Muscle layer of colon (tissue), 2 donors: Measurements from ENCODE around the gene LSM11.

Experiments
- H3K27ac ChIP-seq: one replicate; pipeline ENCODE4 v1.7.0; 2013; ENCODE audit warnings: low read depth, mild to moderate bottlenecking, low read length, moderate library complexity
- H3K27me3 ChIP-seq, 2 donors: one replicate each; pipeline ENCODE4 v1.7.0; 2013; ENCODE audit warnings: low read length in 2 of 2, mild to moderate bottlenecking in 2 of 2; ENCODE audit not compliant: insufficient read depth in 2 of 2, control insufficient read depth in 1 of 2
- H3K36me3 ChIP-seq: one replicate; pipeline ENCODE4 v1.7.0; 2013; ENCODE audit warnings: mild to moderate bottlenecking, low read length; ENCODE audit not compliant: insufficient read depth
- H3K4me1 ChIP-seq: one replicate; pipeline ENCODE4 v1.7.0; 2013; ENCODE audit warnings: mild to moderate bottlenecking, low read length; ENCODE audit not compliant: insufficient read depth
- H3K4me3 ChIP-seq, 2 donors: one replicate each; pipeline ENCODE4 v1.7.0; 2013; ENCODE audit warnings: low read length in 2 of 2, low read depth in 1 of 2, mild to moderate bottlenecking in 1 of 2, moderate library complexity in 1 of 2
- H3K9ac ChIP-seq: one replicate; pipeline ENCODE4 v1.7.0; 2013; ENCODE audit warnings: low read length
- H3K9me3 ChIP-seq: one replicate; pipeline ENCODE4 v1.7.0; 2013; ENCODE audit warnings: mild to moderate bottlenecking, low read length
- donor health status: abdominal sarcoma.
- donor health status: Adenocarcinoma of cecum.

Gene LSM11

DNA sequence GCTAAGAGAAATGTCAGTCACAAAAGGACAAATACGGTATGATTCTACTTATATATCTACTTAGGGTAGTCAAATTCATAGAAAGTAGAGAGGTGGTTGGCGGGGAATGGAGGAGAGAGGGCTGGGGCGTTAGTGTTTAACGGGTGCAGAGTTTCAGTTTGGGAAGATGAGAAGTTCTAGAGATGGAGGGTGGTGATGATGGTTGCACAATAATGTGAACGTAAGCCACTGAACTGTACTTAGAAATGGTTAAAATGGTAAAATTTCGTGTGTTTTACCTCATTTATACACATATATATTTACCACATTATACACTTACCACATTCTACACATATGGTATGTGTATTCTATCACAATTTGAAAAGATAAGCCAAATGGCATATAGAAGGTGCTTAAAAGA, 35.7 kb downstream of the LSM11 start:
- Histone ChIP-seq H3K36me3 (peaks cover 1% of the 10 kb centered on the region), H3K4me1 (no peaks in the 10 kb centered on the region), H3K9me3 (no peaks in the 10 kb centered on the region), H3K27me3 (no peaks in the 10 kb centered on the region), H3K4me3 (no peak overlapping the region), H3K27ac (no peak overlapping the region), H3K9ac (no peak overlapping the region)

- peaks cover 23% of the 10 kb centered on the region for H3K36me3 ChIP-seq
- H3K4me1 ChIP-seq: no peaks in the 10 kb centered on the region
- no peak overlapping the region for H3K4me3 ChIP-seq
- no peaks in the 10 kb centered on the region for H3K9me3 ChIP-seq
- H3K27ac ChIP-seq: no peak overlapping the region
- no peaks in the 10 kb centered on the region for H3K27me3 ChIP-seq
- no peak overlapping the region for H3K9ac ChIP-seq
These were observed 42.3 kb downstream of the LSM11 start for GRCh38 chr5:157785801-157786200.

DNA sequence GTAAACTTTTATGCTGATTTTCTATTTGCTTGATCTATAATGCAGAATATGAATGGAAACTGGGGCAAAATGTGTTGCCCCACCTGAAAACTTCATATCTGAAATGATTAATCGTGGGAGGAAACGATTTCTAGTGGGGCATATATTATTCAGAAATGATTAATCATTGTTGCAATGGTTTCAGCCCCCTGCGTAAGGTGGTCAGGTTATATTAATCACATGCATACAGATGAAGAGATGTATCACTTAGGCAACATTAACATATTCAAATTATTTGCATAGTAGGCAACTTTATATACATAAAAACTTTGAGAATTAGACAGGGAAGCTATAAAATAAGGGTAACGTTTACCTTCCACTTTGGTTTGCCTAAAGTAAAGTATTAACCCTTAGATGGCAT, 49.8 kb downstream of the LSM11 start:
- Histone ChIP-seq H3K9me3 (no peaks in the 10 kb centered on the region), H3K27me3 (no peaks in the 10 kb centered on the region), H3K27ac (no peak overlapping the region), H3K4me3 (no peak overlapping the region), H3K4me1 (no peaks in the 10 kb centered on the region), H3K36me3 (peaks cover 28% of the 10 kb centered on the region), H3K9ac (no peak overlapping the region)

GRCh38 chr5:157799578-157799977, 56.1 kb downstream of the LSM11 start:
- Histone ChIP-seq H3K27ac (no peak overlapping the region), H3K4me3 (no peak overlapping the region), H3K27me3 (no peaks in the 10 kb centered on the region), H3K36me3 (peaks cover 3% of the 10 kb centered on the region), H3K9me3 (no peaks in the 10 kb centered on the region), H3K4me1 (no peaks in the 10 kb centered on the region), H3K9ac (no peak overlapping the region)

DNA sequence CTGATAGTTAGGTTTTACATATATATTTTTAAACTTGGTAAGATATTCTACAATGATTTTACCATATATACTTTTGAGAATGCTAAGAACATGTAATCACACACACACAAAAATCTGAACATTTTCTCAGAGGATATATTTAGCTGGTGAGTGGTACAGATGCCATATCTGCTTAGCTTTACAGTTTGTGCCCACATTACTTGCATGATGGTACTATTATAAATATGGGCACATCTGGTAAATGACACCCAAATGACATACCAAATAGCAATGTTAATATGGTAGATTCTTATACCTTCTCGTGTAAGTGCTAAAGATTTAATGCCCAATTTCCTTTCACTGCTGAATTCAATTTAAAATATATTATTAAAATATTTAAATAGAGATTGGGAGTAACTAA, 56.6 kb downstream of the LSM11 start:
- Histone ChIP-seq H3K4me1 (no peaks in the 10 kb centered on the region), H3K9ac (no peak overlapping the region), H3K4me3 (no peak overlapping the region), H3K9me3 (no peaks in the 10 kb centered on the region), H3K27ac (no peak overlapping the region), H3K27me3 (no peaks in the 10 kb centered on the region), H3K36me3 (peaks cover 6% of the 10 kb centered on the region)

GRCh38 chr5:157802736-157803135, 59.2 kb downstream of the LSM11 start:
- Histone ChIP-seq H3K4me1 (no peaks in the 10 kb centered on the region), H3K27me3 (no peaks in the 10 kb centered on the region), H3K9me3 (no peaks in the 10 kb centered on the region), H3K27ac (no peak overlapping the region), H3K36me3 (peaks cover 17% of the 10 kb centered on the region), H3K9ac (no peak overlapping the region), H3K4me3 (no peak overlapping the region)

GRCh38 chr5:157808043-157808442, 64.5 kb downstream of the LSM11 start:
- H3K4me1 ChIP-seq: peaks cover 7% of the 10 kb centered on the region
- no peak overlapping the region for H3K9ac ChIP-seq
- H3K36me3 ChIP-seq: peaks cover 46% of the 10 kb centered on the region
- H3K4me3 ChIP-seq: no peak overlapping the region
- no peak overlapping the region for H3K27ac ChIP-seq
- no peaks in the 10 kb centered on the region for H3K9me3 ChIP-seq
- no peaks in the 10 kb centered on the region for H3K27me3 ChIP-seq
